HCEC 1CT (cell line): ENCODE results near the gene PCBD2.

Source experiments
- DNase-seq: peaks from one replicate; pipeline ENCODE4 v3.0.0-alpha.2; 2017

Gene PCBD2

DNA sequence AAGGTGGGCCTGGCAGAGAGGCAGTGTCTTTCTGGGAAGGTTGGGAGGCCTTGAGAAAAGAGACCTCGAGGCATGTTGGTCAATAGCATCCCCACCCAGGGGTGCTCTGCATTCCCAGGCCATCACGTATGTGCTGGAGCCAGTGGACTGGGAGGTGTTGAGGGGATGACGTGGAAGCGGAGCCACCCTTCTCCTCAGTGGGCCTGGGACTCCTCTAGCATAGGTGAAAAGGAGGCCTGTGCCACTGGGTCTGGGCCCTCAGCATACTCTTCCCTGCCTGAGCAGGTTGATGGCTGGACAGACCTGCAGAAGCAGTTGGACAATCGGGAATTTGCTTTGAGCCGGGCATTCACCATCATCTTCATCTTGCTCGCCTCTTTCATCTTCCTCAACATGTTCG, 103.6 kb downstream of the PCBD2 start:
- no peak for DNase-seq

- no peak for DNase-seq
These were observed 104.2 kb downstream of the PCBD2 start for GRCh38 chr5:135008981-135009735.

- DNase-seq = no peak
These were observed 105.0 kb downstream of the PCBD2 start for GRCh38 chr5:135009736-135010501.

DNA sequence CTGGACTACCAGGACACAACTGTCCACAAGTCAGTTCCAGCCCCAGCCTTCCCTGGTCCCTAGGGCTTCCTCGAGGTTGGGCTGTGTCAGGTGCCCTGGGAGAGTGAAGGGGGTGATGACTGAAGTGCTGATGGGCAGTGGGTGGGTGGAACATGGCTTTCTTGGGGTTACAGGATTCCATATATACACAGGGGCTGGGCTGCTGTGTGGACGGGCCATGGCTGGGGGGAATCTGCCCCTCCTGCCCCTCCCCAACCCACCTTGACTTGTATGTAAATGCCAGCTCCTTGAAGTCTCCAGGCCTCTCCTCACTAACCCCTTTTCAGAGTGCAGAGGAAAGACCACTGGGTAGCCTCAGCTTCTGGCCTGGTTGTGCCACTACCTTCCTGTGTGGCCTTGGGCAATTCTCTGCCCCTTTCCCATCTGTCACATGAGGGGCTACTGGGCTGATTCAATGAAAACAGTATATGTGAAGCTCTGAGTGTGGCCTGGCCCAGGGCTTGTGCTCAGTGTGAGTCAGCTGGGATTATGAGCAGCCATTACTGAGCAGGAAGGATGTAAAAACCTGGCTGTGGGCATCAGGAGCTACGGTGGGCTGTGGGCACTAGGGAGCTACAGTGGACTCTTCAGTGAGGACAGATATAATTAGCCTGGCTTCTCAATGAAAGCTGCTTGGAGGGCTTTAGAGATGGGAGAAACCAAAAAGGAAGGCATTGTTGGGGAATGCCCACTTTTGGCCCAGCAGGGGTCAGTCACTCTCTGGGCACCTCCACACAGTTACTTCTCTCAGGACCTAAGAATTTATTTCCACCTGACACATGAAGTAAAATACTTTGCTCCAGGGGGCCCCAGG, 105.8 kb downstream of the PCBD2 start:
- peak; percentile 5 for DNase-seq

DNA sequence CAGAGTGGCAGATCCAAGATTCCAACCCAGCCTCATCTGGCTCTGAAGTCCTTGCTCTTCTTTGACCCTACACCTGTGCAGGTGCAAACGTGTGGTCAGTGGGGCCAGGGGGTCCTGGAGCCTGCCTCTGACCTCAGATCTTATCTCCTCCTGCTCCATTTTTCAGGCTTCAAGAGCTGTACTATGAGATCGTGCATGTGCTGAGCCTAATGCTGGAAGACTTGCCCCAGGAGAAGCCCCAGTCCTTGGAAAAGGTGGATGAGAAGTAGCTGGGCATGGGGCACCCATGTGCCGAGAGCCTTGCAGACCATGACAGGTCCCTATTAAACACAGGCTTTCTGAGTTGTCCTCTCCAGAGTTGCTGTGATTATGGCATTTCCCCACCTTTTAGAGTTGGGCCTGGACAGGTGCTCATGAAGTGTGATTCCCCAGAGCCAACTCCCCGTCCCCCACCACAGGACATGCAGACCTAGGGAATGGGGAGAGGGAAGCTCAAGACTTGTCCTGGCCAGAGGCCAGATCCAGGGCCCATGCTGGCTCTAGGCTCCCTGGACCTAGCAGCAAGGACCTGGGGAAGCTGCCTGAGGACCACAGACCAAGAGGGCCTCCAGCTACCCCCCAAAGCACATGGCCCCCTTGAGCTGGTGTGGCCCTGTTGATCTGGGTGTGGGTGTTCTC, 106.6 kb downstream of the PCBD2 start:
- DNase-seq = no peak

- no peak for DNase-seq
These were observed 107.2 kb downstream of the PCBD2 start for GRCh38 chr5:135012033-135012588.
